Astrocyte of the hippocampus (primary cell): Measurements from ENCODE around the gene ERC1.
A peak's percentile ranks its signal among the peaks of the same experiment; 100 is the strongest.

Source experiments
- DNase-seq: peaks from one replicate; pipeline ENCODE4 v3.0.0; 2011; ENCODE audit warnings: low read depth, low spot score

The ERC1 gene

GRCh38 chr12:1531654-1532374 is 540.8 kb downstream of the ERC1 start:
- peak; percentile 44 for DNase-seq

DNA sequence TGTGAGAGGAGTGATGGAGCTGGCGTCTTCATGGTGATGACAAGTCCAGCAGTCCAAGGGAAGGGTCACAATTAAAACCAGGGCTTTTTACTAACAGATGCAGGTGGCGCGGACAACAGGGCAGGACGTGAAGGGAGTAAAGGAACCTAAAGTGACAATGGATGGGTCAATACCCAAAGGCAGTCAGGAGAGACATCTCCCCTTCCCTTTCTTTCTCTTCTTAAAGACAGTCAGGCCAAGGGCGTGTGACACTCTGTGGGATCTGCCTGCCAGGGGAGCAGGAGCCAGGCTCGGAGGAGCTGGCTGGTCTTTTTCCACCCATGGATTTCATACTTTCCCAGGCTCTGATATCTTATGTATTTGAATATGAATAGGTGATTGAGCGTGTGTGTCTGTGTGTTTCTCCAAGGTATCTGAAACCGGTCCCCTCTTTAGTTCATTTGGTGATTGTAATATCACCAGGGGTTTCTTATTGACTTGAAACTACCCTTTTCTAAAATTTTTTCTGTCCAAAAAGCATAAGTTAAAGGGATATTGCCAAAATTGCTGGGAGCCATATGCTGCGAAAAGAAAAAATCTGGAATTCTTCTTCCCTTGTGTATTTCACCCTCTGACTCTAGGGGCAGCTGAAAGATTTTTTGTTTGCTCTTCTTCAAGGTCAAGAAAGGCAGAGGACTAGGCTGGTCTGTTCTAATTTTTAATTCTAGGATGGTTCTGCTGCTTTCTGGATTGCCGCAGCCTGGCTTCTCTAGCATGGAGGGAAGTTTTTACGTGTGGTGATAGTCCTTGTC is 541.5 kb downstream of the ERC1 start:
- no peak for DNase-seq

DNA sequence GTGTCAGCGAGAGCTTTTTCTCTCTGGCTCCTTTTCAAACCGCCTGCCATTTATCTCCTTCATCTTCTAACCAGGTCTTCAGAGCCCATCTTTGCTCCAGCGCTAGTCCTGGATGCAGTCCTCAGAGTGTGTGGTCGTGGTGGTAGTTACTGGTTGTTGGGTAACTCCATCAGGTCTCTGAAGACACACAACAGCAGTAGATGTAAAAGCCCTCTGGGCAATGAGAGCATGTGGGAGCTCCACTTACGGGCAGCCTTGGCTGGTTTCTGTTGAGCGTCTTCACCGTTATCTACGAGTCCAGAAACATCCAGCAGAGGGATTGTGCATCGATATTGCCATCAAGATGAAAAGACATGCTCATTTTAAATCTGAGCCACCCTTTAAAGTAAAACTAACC is 542.2 kb downstream of the ERC1 start:
- peak; percentile 56 for DNase-seq

DNA sequence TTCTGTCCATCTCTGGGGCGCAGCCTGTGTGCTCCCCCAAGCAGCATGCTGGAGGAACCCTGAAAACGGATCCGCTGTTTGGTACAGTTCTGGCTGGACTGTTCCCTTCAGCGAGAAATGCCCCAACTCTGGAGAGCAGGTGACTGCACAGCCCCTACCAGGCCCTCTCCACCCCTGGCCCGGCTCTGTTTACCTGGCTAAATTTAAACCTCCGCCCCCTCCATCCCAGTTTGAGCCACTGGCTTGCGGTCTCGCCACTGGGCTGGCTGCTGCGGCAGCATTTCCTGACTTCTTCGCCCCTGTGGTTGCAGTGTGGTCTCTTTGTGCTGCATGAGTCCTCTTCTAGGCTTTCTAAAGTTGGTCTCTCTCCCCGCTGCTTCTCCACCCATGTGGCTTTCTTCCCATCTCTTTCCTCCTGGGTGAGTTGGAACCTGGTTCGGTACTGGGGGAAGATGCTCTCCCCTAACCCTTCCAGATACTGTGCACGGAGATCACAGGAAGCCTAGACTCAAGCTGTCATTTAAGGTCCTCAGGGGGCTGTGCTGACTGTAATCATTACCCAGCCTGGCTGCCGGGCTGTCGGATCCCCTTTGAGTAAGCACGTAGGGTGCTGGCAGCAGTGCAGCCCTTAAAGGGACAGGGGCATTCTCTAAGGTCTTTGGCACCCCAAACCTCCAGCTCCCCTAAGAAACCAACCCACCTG is 542.7 kb downstream of the ERC1 start:
- DNase-seq: peak; percentile 87

DNA sequence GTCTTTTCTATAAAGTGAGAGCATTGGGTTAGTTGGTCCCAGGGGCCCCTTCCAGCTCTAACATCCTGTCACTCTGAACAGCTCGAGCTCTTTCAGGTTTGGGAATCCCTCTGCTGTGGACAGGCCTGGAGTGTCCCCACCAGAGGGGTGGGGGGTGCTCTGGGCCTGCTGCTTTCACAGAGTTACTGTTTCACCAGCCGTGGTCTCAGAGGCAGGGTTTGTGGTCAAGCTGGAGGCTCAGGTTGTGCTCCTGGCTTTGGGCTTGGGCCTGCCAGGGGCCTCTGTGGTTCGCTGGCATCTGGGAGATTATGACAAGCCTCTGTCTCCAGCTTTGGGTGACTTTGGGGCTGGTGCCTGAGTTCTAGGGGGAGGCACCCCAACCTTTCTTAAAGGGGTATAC is 543.7 kb downstream of the ERC1 start:
- peak; percentile 30 for DNase-seq

GRCh38 chr12:1536817-1537216 is 545.8 kb downstream of the ERC1 start:
- no peak for DNase-seq

DNA sequence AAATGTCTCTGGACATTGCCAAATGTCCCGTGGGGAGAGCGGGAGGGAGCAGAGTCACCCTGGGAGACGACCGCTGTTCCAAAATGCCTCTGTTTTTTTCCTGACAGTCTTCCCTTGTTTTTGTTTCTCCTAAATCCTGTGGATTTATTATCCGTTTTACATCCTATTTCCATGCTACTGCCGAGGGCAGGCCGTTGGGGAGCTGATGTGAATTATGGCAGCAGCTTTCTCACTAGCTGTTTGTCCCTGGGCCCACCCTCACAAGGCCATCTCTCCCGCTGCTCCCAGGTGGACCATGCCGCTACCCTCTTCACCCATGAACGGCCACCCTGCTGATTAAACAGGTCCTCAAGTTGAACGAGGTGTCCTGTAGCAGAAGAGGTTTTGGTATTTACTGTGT is 548.1 kb downstream of the ERC1 start:
- no peak for DNase-seq

DNA sequence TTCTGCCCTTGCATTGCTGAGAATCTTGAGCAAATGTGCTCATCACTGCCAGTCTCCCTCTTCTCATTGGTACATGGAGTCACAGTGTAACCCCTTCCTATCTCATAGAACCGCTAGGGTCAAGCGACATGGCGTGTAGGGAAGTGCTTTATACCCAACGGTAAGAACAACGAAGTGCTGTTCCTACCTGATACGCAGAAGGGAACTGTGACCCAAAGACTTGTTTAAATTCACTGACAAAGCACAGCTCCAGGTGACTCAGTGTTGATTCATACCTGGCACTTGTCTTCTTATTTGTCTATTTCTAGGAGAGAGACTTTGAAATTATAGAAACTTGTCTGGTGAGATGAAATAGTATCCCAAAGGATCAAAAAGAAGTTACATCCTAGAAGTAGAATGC is 549.7 kb downstream of the ERC1 start:
- DNase-seq: no peak

DNA sequence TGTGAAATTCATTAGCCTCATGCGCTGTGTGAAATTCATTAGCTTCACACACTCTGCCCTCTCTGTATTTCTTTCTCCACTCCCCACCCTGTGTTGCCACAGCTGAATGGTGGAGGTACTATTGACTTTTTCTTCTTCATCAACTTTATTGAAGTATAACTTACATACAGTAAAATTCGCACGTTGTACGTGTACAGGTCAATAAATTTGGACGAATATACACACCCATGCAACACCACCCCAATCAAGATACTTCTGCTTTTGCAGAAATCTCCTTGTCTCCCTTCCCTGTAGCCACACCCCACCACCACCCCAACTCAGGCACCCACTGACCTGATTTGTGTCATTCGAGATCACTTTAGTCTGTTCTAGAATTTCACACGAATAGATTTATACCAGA is 551.6 kb downstream of the ERC1 start:
- DNase-seq: no peak

DNA sequence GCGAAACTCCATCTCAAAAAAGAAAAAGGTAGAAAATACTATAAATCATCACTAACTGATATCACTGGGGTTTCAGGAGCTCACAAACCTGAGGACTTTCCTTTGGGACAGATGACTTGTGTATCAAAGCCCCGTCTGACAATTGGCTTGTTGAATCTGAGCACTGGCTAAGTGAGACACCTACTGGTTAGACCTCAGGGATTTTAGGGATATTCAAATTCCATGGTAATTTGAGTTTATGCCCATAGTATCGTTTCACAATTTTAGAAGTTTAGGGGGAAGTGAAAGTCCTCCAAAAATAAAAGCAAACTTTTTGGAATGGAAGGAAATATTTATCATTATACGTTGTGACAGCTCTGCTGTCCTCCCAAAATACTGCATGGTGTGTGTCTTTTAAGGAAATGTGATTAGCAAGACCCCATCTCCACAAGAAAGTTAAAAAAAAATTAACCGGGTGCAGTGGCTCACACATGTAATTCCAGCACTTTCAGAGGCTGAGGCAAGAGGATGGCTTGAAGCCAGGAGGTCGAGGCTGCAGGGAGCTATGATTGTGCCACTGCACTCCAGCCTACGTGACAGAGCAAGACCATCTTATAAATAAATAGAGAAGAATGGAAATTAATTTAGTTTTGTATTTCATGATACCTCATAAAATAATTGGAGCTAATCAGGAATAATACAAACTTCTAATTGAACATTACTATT is 554.1 kb downstream of the ERC1 start:
- no peak for DNase-seq
